Measurements from ENCODE around the gene FXR1. TPM values are rescaled to one million over a fixed set of nuclear protein-coding genes. Genes with fewer than 3 reads are reported as not detected.

Gene FXR1
- total and polyA plus RNA-seq, 2 of the 4 experiments (the other 2 are of a cell fraction), result 110 to 182 TPM

GRCh38 chr3:181009225-181009624 lies 96.8 kb downstream of the FXR1 start:
- H2BK5ac ChIP-seq (ENCODE audit: low read depth, low read length, poor library complexity, severe bottlenecking), result no peak overlapping the region
- H3K79me1 ChIP-seq (ENCODE audit: low read depth in 1 of 2, low read length in 2 of 2), result no peaks in the 10 kb centered on the region
- no peak overlapping the region for H4K91ac ChIP-seq (ENCODE audit: insufficient read depth, low read depth, low read length)
- H3K23ac ChIP-seq (ENCODE audit: low read depth, low read length), result no peak overlapping the region
- WGBS, 2 experiments (ENCODE audit: extremely low coverage in 2 of 2, insufficient read length in 1 of 2), result no CpG with 5 or more reads among the region's 5 CpGs
- H3K14ac ChIP-seq (replicated peaks; ENCODE audit: low read depth, low read length), result no peak overlapping the region
- no peaks in the 10 kb centered on the region for H3K4me1 ChIP-seq (ENCODE audit: control insufficient read depth, insufficient read depth, low read length)
- H2BK20ac ChIP-seq (ENCODE audit: low read depth, low read length), result no peak overlapping the region
- CTCF ChIA-PET, result no interaction called here
- no peak overlapping the region for H3K27ac ChIP-seq (ENCODE audit: insufficient read depth, low read length)
- in situ Hi-C loops (cut with MboI; ENCODE audit: low sequenced_read_pairs) (no loop called here), dilution Hi-C loops (cut with HindIII; ENCODE audit: low sequenced_read_pairs, unreplicated experiment) (no loop called here), intact Hi-C loops (cut with micrococcal nuclease) (no loop called here)
- H2BK120ac ChIP-seq (ENCODE audit: low read depth, low read length), result no peak overlapping the region
- H3K4me2 ChIP-seq (ENCODE audit: low read depth, low read length), result no peak overlapping the region
- H3K18ac ChIP-seq (ENCODE audit: low read depth, low read length), result no peak overlapping the region
- H3K27me3 ChIP-seq (ENCODE audit: control insufficient read depth, insufficient read depth, low read length), result no peaks in the 10 kb centered on the region
- H2AK5ac ChIP-seq (ENCODE audit: low read depth, low read length), result no peak overlapping the region
- DNase-seq (no peak), ATAC-seq (ENCODE audit: low read depth) (no peak)
- no peak overlapping the region for H3K56ac ChIP-seq (ENCODE audit: extremely low read depth, insufficient read depth, low read length)
- H3K36me3 ChIP-seq (ENCODE audit: control insufficient read depth, insufficient read depth, low read length), result no peaks in the 10 kb centered on the region
- no peak overlapping the region for H2AFZ ChIP-seq (replicated peaks; ENCODE audit: low read length, poor library complexity)
- H2BK15ac ChIP-seq (ENCODE audit: low read depth, low read length), result no peak overlapping the region
- no peak overlapping the region for H2AK9ac ChIP-seq (replicated peaks; ENCODE audit: low read depth, low read length, poor library complexity)
- H4K8ac ChIP-seq (ENCODE audit: low read depth in 2 of 2, low read length in 2 of 2), result no peak overlapping the region
- no peaks in the 10 kb centered on the region for H3K9me1 ChIP-seq (ENCODE audit: insufficient read depth, low read length)
- no peak for TF ChIP-seq RCOR1 (IDR thresholded peaks at IDR 0.05; ENCODE audit: insufficient replicate concordance, low read length)
- TF ChIP-seq SMC3 (IDR thresholded peaks at IDR 0.05; ENCODE audit: low read depth, low read length), result no peak
- TF ChIP-seq FOS (IDR thresholded peaks at IDR 0.05; ENCODE audit: low read depth, low read length), result no peak
- no peak for TF ChIP-seq RAD21 (IDR thresholded peaks at IDR 0.05; ENCODE audit: low read length)
- TF ChIP-seq POLR2A (IDR thresholded peaks at IDR 0.05; ENCODE audit: low read depth, low read length), result no peak
- no peak for TF ChIP-seq NFE2L2 (IDR thresholded peaks at IDR 0.05; ENCODE audit: low read depth, low read length)
- TF ChIP-seq BHLHE40 (IDR thresholded peaks at IDR 0.05; ENCODE audit: low read depth, low read length), result no peak
- no peak for TF ChIP-seq MAFK (IDR thresholded peaks at IDR 0.05; ENCODE audit: low read depth, low read length)
- TF ChIP-seq ELK1 (IDR thresholded peaks at IDR 0.05; ENCODE audit: borderline replicate concordance, low read depth, low read length), result no peak
- no peak for TF ChIP-seq CEBPB (IDR thresholded peaks at IDR 0.05; ENCODE audit: low read depth, low read length)
- no peak for TF ChIP-seq MAZ (IDR thresholded peaks at IDR 0.05; ENCODE audit: borderline replicate concordance, low read depth, low read length)
- no peak for TF ChIP-seq USF2 (IDR thresholded peaks at IDR 0.05; ENCODE audit: low read depth, low read length)
- TF ChIP-seq RFX5 (IDR thresholded peaks at IDR 0.05; ENCODE audit: low read depth, low read length), result no peak
- no peak for TF ChIP-seq MXI1 (IDR thresholded peaks at IDR 0.05; ENCODE audit: borderline replicate concordance, low read depth, low read length)
- TF ChIP-seq CHD1 (IDR thresholded peaks at IDR 0.05; ENCODE audit: low read depth, low read length), result no peak
- TF ChIP-seq CTCF (conservative IDR thresholded peaks at IDR 0.05; ENCODE audit: low read depth, low read length), result no peak
- H3K9ac ChIP-seq (ENCODE audit: low read depth, low read length), result no peak overlapping the region
- H4K5ac ChIP-seq (ENCODE audit: low read depth, low read length), result no peak overlapping the region
- no peaks in the 10 kb centered on the region for H4K20me1 ChIP-seq (ENCODE audit: insufficient read depth, low read length)
- H3K9me3 ChIP-seq (ENCODE audit: control insufficient read depth, insufficient read depth, low read length), result no peaks in the 10 kb centered on the region
- POLR2A ChIA-PET (ENCODE audit: unreplicated experiment), result no interaction called here
- BruUV-seq (replicated peaks), result no TSS peak
- H3K4me3 ChIP-seq (ENCODE audit: insufficient read depth, low read depth, low read length), result no peak overlapping the region
- no peak overlapping the region for H3K4ac ChIP-seq (ENCODE audit: low read depth, low read length)
